ENCODE measurements around the gene PCSK4.

The PCSK4 gene

GRCh38 chr19:1471515-1472160 lies 18.5 kb downstream of the PCSK4 start:
- 44% methylated on average over 17 of the region's 24 CpGs for WGBS

GRCh38 chr19:1471010-1471514 lies 19.1 kb downstream of the PCSK4 start:
- H3K14ac ChIP-seq (ENCODE audit: low read length in 2 of 2), result no peak overlapping the region
- H2BK5ac ChIP-seq (ENCODE audit: low read depth, low read length, poor library complexity, severe bottlenecking), result no peak overlapping the region
- no peak overlapping the region for H2BK12ac ChIP-seq (ENCODE audit: low read length in 2 of 2)
- no peak overlapping the region for H2BK15ac ChIP-seq (ENCODE audit: low read depth, poor library complexity, severe bottlenecking)
- H2AFZ ChIP-seq (ENCODE audit: low read depth, low read length), result no peak overlapping the region
- peak overlapping the region in 1 of 2 experiments; percentile 70 for H3K23ac ChIP-seq (ENCODE audit: low read length in 2 of 2)
- no peak overlapping the region for H3K9ac ChIP-seq (ENCODE audit: low read length)
- no peak overlapping the region for H3K4ac ChIP-seq (ENCODE audit: low read depth in 1 of 2, low read length in 2 of 2)
- H3K4me3 ChIP-seq (ENCODE audit: insufficient read depth in 1 of 2, low read depth in 1 of 2, low read length in 2 of 2), result peak overlapping the region; percentile 5 to 37
- peaks cover 38 to 64% of the 10 kb centered on the region in 2 experiments for H3K27me3 ChIP-seq (ENCODE audit: control insufficient read depth in 1 of 2, insufficient read depth in 1 of 2, low read length in 2 of 2)
- 13% methylated on average over 28 of the region's 28 CpGs for WGBS
- peaks cover 69% of the 10 kb centered on the region for H3K4me1 ChIP-seq (ENCODE audit: control insufficient read depth, insufficient read depth, low read depth, low read length)
- H2BK120ac ChIP-seq (ENCODE audit: low read depth, low read length), result no peak overlapping the region
- no peak for DNase-seq
- no peak overlapping the region for H3K27ac ChIP-seq (ENCODE audit: low read length, poor library complexity, severe bottlenecking)
- H3K9me3 ChIP-seq (ENCODE audit: control insufficient read depth, low read length), result no peaks in the 10 kb centered on the region
- H2AK5ac ChIP-seq (ENCODE audit: low read length, severe bottlenecking), result no peak overlapping the region
- peaks cover 35% of the 10 kb centered on the region for H3K79me1 ChIP-seq (replicated peaks; ENCODE audit: low read length, poor library complexity, severe bottlenecking)
- no peak overlapping the region for H3K18ac ChIP-seq (ENCODE audit: low read depth in 1 of 2, low read length in 2 of 2)
- H3K36me3 ChIP-seq (ENCODE audit: control insufficient read depth in 1 of 2, insufficient read depth in 2 of 2, low read depth in 1 of 2, low read length in 2 of 2), result peaks cover 7 to 40% of the 10 kb centered on the region in 2 experiments
- H3K4me2 ChIP-seq (ENCODE audit: low read length, poor library complexity, severe bottlenecking), result peak overlapping the region; percentile 76
- no peak overlapping the region for H4K91ac ChIP-seq (ENCODE audit: low read length)
- H4K8ac ChIP-seq (ENCODE audit: low read length), result no peak overlapping the region

More at GRCh38 chr19:1471515-1472160, 18.5 kb downstream of the PCSK4 start:
- no peak overlapping the region for H3K4me3 ChIP-seq (ENCODE audit: insufficient read depth in 1 of 2, low read depth in 1 of 2, low read length in 2 of 2)
- H3K27ac ChIP-seq (ENCODE audit: low read length, poor library complexity, severe bottlenecking), result no peak overlapping the region
- H2AK5ac ChIP-seq (ENCODE audit: low read length, severe bottlenecking), result no peak overlapping the region
- H2BK120ac ChIP-seq (ENCODE audit: low read depth, low read length), result no peak overlapping the region
- H2AFZ ChIP-seq (ENCODE audit: low read depth, low read length), result no peak overlapping the region
- peaks cover 69% of the 10 kb centered on the region for H3K4me1 ChIP-seq (ENCODE audit: control insufficient read depth, insufficient read depth, low read depth, low read length)
- H4K8ac ChIP-seq (ENCODE audit: low read length), result no peak overlapping the region
- H3K79me1 ChIP-seq (replicated peaks; ENCODE audit: low read length, poor library complexity, severe bottlenecking), result peaks cover 37% of the 10 kb centered on the region
- no peak overlapping the region for H3K18ac ChIP-seq (ENCODE audit: low read depth in 1 of 2, low read length in 2 of 2)
- H3K4me2 ChIP-seq (ENCODE audit: low read length, poor library complexity, severe bottlenecking), result no peak overlapping the region
- peaks cover 7 to 40% of the 10 kb centered on the region in 2 experiments for H3K36me3 ChIP-seq (ENCODE audit: control insufficient read depth in 1 of 2, insufficient read depth in 2 of 2, low read depth in 1 of 2, low read length in 2 of 2)
- H3K9ac ChIP-seq (ENCODE audit: low read length), result no peak overlapping the region
- no peak overlapping the region for H3K14ac ChIP-seq (ENCODE audit: low read length in 2 of 2)
- DNase-seq, result no peak
- no peaks in the 10 kb centered on the region for H3K9me3 ChIP-seq (ENCODE audit: control insufficient read depth, low read length)
- H2BK15ac ChIP-seq (ENCODE audit: low read depth, poor library complexity, severe bottlenecking), result no peak overlapping the region
- no peak overlapping the region for H3K4ac ChIP-seq (ENCODE audit: low read depth in 1 of 2, low read length in 2 of 2)
- peak overlapping the region in 1 of 2 experiments; percentile 70 for H3K23ac ChIP-seq (ENCODE audit: low read length in 2 of 2)
- H4K91ac ChIP-seq (ENCODE audit: low read length), result no peak overlapping the region
- H3K27me3 ChIP-seq (ENCODE audit: control insufficient read depth in 1 of 2, insufficient read depth in 1 of 2, low read length in 2 of 2), result peaks cover 32 to 58% of the 10 kb centered on the region in 2 experiments
- no peak overlapping the region for H2BK12ac ChIP-seq (ENCODE audit: low read length in 2 of 2)
- H2BK5ac ChIP-seq (ENCODE audit: low read depth, low read length, poor library complexity, severe bottlenecking), result no peak overlapping the region

GRCh38 chr19:1470305-1471009 lies 19.7 kb downstream of the PCSK4 start:
- WGBS, result 3% methylated on average over 59 of the region's 67 CpGs

DNA sequence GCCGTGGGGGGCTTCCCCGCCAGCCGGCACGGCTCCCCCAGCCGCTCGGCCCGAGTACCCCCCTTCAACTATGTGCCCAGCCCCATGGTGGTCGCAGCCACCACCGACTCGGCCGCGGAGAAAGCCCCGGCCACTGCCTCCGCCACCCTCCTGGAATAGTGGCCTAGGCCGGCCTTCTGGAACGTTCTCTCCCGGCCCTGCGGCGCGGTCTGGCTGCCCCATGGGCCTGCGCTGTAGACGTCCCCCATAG lies 20.2 kb downstream of the PCSK4 start:
- Histone ChIP-seq H3K79me1 (replicated peaks; ENCODE audit: low read length, poor library complexity, severe bottlenecking) (peaks cover 34% of the 10 kb centered on the region), H2BK15ac (ENCODE audit: low read depth, poor library complexity, severe bottlenecking) (no peak overlapping the region), H2BK12ac (ENCODE audit: low read length in 2 of 2) (no peak overlapping the region), H4K8ac (ENCODE audit: low read length) (no peak overlapping the region), H3K4me2 (ENCODE audit: low read length, poor library complexity, severe bottlenecking) (peak overlapping the region; percentile 76), H3K27me3 (ENCODE audit: control insufficient read depth in 1 of 2, insufficient read depth in 1 of 2, low read length in 2 of 2) (peaks cover 38 to 72% of the 10 kb centered on the region in 2 experiments), H3K4me3 (ENCODE audit: insufficient read depth in 1 of 2, low read depth in 1 of 2, low read length in 2 of 2) (peak overlapping the region in 1 of 2 experiments; percentile 16), H3K4ac (ENCODE audit: low read depth in 1 of 2, low read length in 2 of 2) (no peak overlapping the region), H4K91ac (ENCODE audit: low read length) (no peak overlapping the region), H2BK5ac (ENCODE audit: low read depth, low read length, poor library complexity, severe bottlenecking) (no peak overlapping the region), H3K14ac (ENCODE audit: low read length in 2 of 2) (no peak overlapping the region), H3K23ac (ENCODE audit: low read length in 2 of 2) (peak overlapping the region in 1 of 2 experiments; percentile 70), H3K27ac (ENCODE audit: low read length, poor library complexity, severe bottlenecking) (no peak overlapping the region), H2AK5ac (ENCODE audit: low read length, severe bottlenecking) (no peak overlapping the region), H3K9me3 (ENCODE audit: control insufficient read depth, low read length) (no peaks in the 10 kb centered on the region), H2AFZ (ENCODE audit: low read depth, low read length) (no peak overlapping the region), H3K36me3 (ENCODE audit: control insufficient read depth in 1 of 2, insufficient read depth in 2 of 2, low read depth in 1 of 2, low read length in 2 of 2) (peaks cover 6 to 40% of the 10 kb centered on the region in 2 experiments), H2BK120ac (ENCODE audit: low read depth, low read length) (no peak overlapping the region), H3K18ac (ENCODE audit: low read depth in 1 of 2, low read length in 2 of 2) (no peak overlapping the region), H3K4me1 (ENCODE audit: control insufficient read depth, insufficient read depth, low read depth, low read length) (peaks cover 77% of the 10 kb centered on the region), H3K9ac (ENCODE audit: low read length) (no peak overlapping the region)
- 37% methylated on average over 22 of the region's 22 CpGs for WGBS
- DNase-seq, result no peak

More at GRCh38 chr19:1470305-1471009, 19.7 kb downstream of the PCSK4 start:
- peaks cover 38 to 69% of the 10 kb centered on the region in 2 experiments for H3K27me3 ChIP-seq (ENCODE audit: control insufficient read depth in 1 of 2, insufficient read depth in 1 of 2, low read length in 2 of 2)
- peak overlapping the region in 1 of 2 experiments; percentile 70 for H3K23ac ChIP-seq (ENCODE audit: low read length in 2 of 2)
- H3K9ac ChIP-seq (ENCODE audit: low read length), result no peak overlapping the region
- peak overlapping the region; percentile 5 to 37 for H3K4me3 ChIP-seq (ENCODE audit: insufficient read depth in 1 of 2, low read depth in 1 of 2, low read length in 2 of 2)
- H4K8ac ChIP-seq (ENCODE audit: low read length), result peak overlapping the region; percentile 30
- no peak overlapping the region for H2BK15ac ChIP-seq (ENCODE audit: low read depth, poor library complexity, severe bottlenecking)
- H3K18ac ChIP-seq (ENCODE audit: low read depth in 1 of 2, low read length in 2 of 2), result no peak overlapping the region
- H3K79me1 ChIP-seq (replicated peaks; ENCODE audit: low read length, poor library complexity, severe bottlenecking), result peaks cover 32% of the 10 kb centered on the region
- H3K14ac ChIP-seq (ENCODE audit: low read length in 2 of 2), result no peak overlapping the region
- no peak overlapping the region for H4K91ac ChIP-seq (ENCODE audit: low read length)
- H2BK120ac ChIP-seq (ENCODE audit: low read depth, low read length), result no peak overlapping the region
- DNase-seq, result no peak
- no peaks in the 10 kb centered on the region for H3K9me3 ChIP-seq (ENCODE audit: control insufficient read depth, low read length)
- no peak overlapping the region for H3K4ac ChIP-seq (ENCODE audit: low read depth in 1 of 2, low read length in 2 of 2)
- H2BK5ac ChIP-seq (ENCODE audit: low read depth, low read length, poor library complexity, severe bottlenecking), result no peak overlapping the region
- H3K27ac ChIP-seq (ENCODE audit: low read length, poor library complexity, severe bottlenecking), result no peak overlapping the region
- H3K4me2 ChIP-seq (ENCODE audit: low read length, poor library complexity, severe bottlenecking), result peak overlapping the region; percentile 76
- no peak overlapping the region for H2AK5ac ChIP-seq (ENCODE audit: low read length, severe bottlenecking)
- H2BK12ac ChIP-seq (ENCODE audit: low read length in 2 of 2), result no peak overlapping the region
- no peak overlapping the region for H2AFZ ChIP-seq (ENCODE audit: low read depth, low read length)
- H3K36me3 ChIP-seq (ENCODE audit: control insufficient read depth in 1 of 2, insufficient read depth in 2 of 2, low read depth in 1 of 2, low read length in 2 of 2), result peaks cover 7 to 39% of the 10 kb centered on the region in 2 experiments
- peaks cover 75% of the 10 kb centered on the region for H3K4me1 ChIP-seq (ENCODE audit: control insufficient read depth, insufficient read depth, low read depth, low read length)

All from mesenchymal stem cell (in vitro differentiated cells and primary cell).